Parathyroid adenoma (tissue), 2 donors: ENCODE results near the gene STOML2.

Experiments
- H2AFZ ChIP-seq: fragments of 300-600 bp; sonication (generic); one replicate; pipeline ENCODE4 v1.7.0; 2017; ENCODE audit warnings: antibody characterized with exemption, mild to moderate bottlenecking
- H3K27ac ChIP-seq: fragments of 300-600 bp; sonication (generic); one replicate; pipeline ENCODE4 v1.7.0; 2017
- H3K27me3 ChIP-seq: fragments of 300-600 bp; sonication (generic); one replicate; pipeline ENCODE4 v1.7.0; 2017; ENCODE audit warnings: low read length; ENCODE audit not compliant: control insufficient read depth, insufficient read depth
- H3K36me3 ChIP-seq: fragments of 300-600 bp; sonication (generic); one replicate; pipeline ENCODE4 v1.7.0; 2017; ENCODE audit warnings: low read length; ENCODE audit not compliant: control insufficient read depth, insufficient read depth
- H3K4me1 ChIP-seq: fragments of 300-600 bp; sonication (generic); one replicate; pipeline ENCODE4 v1.7.0; 2017; ENCODE audit warnings: control low read depth
- H3K4me2 ChIP-seq: fragments of 300-600 bp; sonication (generic); one replicate; pipeline ENCODE4 v1.7.0; 2017; ENCODE audit warnings: low read length
- H3K4me3 ChIP-seq: fragments of 300-600 bp; sonication (generic); one replicate; pipeline ENCODE4 v1.7.0; 2017; ENCODE audit warnings: low read depth, low read length
- H3K79me2 ChIP-seq: fragments of 300-600 bp; sonication (generic); one replicate; pipeline ENCODE4 v1.7.0; 2017; ENCODE audit warnings: control low read depth
- H3K9ac ChIP-seq: fragments of 300-600 bp; sonication (generic); one replicate; pipeline ENCODE4 v1.7.0; 2017; ENCODE audit warnings: mild to moderate bottlenecking
- H3K9me3 ChIP-seq: fragments of 300-600 bp; sonication (generic); one replicate; pipeline ENCODE4 v1.7.0; 2017; ENCODE audit warnings: low read length; ENCODE audit not compliant: control insufficient read depth
- CTCF ChIP-seq: fragments of 300-600 bp; sonication (generic); IDR thresholded peaks from one replicate; pipeline ENCODE4 v1.7.0; 2017; ENCODE audit warnings: antibody characterized with exemption, mild to moderate bottlenecking
- donor health status: primary hyperparathyroidism.

STOML2 gene

DNA sequence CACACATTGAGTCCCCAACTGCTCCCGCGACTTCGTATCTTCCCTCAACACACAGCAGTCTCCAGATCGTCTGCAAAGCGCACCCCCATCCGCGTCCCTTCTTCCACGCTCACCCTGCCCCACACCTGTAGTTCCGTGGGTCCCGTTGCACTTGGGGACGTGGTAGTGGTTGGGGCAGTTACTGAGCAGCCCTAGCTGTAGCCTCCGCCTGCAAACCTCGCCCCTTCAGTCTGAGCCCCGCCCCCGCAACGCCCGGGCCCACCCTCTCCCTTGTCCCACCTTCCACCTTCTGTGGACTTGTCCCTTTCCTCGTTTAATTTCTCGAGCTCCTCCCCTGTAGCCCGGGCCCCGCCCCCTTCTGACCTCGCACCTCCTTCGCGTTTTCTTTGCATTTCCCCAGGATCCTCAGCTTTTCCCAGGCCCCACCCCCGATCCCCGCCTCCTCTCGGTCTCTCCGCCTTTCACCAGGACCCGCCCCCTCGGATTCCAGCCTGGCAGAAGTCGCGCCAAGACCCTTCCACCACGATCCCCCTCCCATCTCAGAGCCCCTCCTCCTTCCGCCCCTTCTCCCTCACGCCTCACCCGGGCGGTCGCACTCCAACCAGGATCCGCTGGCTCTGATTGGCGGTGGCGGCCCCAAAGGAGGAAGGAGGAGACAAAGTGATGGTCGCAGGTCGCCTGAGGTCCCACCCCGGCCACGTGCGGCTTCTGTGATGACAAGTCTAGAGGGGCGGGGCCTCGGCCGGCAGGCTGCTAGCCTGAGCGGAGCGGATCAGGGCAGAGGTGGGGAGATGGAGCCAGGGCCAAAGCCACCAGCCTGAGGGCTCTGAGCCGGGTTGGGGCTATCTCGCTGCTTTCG is 13.0 kb upstream of the STOML2 start, which contains the start of gene ATOSB:
TSS of gene ATOSB (minus strand) at position 183 of the 859 bp plus-strand sequence. CDS start 7,588 bp downstream, outside the sequence.
- H3K27ac ChIP-seq = peak within 1 kb of the TSS; percentile 90
- TF ChIP-seq CTCF = no peak
- H3K4me2 ChIP-seq = peak within 1 kb of the TSS; percentile 73
- H3K27me3 ChIP-seq = no peaks in the 10 kb centered on the region
- H3K4me3 ChIP-seq = peak within 1 kb of the TSS; percentile 52
- H3K9me3 ChIP-seq = no peaks in the 10 kb centered on the region
- no peaks in the 10 kb centered on the region for H3K36me3 ChIP-seq
- peaks cover 5% of the 10 kb centered on the region for H3K4me1 ChIP-seq
- H3K9ac ChIP-seq = no peak within 1 kb of the TSS
- H2AFZ ChIP-seq = peak within 1 kb of the TSS; percentile 86
- peaks cover 2% of the 10 kb centered on the region for H3K79me2 ChIP-seq

GRCh38 chr9:35114840-35115628 is 12.1 kb upstream of the STOML2 start:
- TF ChIP-seq CTCF = no peak

DNA sequence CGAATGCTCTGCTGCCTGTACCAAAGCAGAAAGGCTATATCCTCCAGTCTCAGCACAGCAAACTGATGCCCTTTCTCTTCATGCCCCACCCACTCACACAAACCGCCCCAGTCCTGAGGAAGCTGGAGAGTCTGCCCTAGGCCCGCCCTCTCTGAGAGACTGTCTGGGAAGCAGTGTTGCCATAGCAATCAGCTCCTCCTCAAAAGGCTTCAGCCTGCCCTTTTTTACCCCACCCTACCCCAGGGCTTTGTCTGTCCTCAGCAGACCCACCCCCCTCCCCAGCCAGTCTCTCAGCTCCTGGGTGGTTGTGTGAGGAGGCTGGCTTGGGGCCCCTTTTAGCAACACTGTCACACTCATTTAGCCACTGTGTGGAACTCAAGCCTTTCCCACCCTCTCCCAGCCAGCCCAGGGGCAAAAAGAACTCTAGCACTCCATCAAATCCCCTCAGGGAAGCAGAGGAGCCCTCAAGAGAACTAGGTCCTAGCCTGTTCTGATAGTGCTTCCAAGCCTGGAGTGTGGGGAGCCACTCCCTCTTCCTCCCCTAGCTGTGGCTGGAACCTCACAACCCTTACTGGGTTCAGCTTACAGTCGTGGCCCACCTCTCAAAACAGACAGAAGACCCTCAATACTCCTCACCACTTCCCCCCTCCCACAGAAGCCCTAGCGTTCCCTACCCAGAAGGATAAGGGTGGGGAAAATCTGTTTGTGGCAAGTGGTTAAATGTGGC is 11.3 kb upstream of the STOML2 start:
- Histone ChIP-seq H3K36me3 (no peaks in the 10 kb centered on the region), H3K27ac (peak overlapping the region; percentile 90), H3K9ac (no peak overlapping the region), H3K9me3 (no peaks in the 10 kb centered on the region), H3K4me2 (peak overlapping the region; percentile 73), H3K4me1 (peaks cover 5% of the 10 kb centered on the region), H3K27me3 (no peaks in the 10 kb centered on the region), H3K4me3 (peak overlapping the region; percentile 52), H2AFZ (peak overlapping the region; percentile 53), H3K79me2 (peaks cover 2% of the 10 kb centered on the region)
- no peak for TF ChIP-seq CTCF

More at GRCh38 chr9:35114840-35115628, 12.1 kb upstream of the STOML2 start:
- H3K36me3 ChIP-seq = no peaks in the 10 kb centered on the region
- H3K9ac ChIP-seq = no peak overlapping the region
- H3K4me1 ChIP-seq = peaks cover 5% of the 10 kb centered on the region
- peak overlapping the region; percentile 86 for H2AFZ ChIP-seq
- peaks cover 2% of the 10 kb centered on the region for H3K79me2 ChIP-seq
- H3K4me2 ChIP-seq = peak overlapping the region; percentile 73
- H3K27ac ChIP-seq = peak overlapping the region; percentile 90
- H3K4me3 ChIP-seq = peak overlapping the region; percentile 52
- no peaks in the 10 kb centered on the region for H3K9me3 ChIP-seq
- no peaks in the 10 kb centered on the region for H3K27me3 ChIP-seq

DNA sequence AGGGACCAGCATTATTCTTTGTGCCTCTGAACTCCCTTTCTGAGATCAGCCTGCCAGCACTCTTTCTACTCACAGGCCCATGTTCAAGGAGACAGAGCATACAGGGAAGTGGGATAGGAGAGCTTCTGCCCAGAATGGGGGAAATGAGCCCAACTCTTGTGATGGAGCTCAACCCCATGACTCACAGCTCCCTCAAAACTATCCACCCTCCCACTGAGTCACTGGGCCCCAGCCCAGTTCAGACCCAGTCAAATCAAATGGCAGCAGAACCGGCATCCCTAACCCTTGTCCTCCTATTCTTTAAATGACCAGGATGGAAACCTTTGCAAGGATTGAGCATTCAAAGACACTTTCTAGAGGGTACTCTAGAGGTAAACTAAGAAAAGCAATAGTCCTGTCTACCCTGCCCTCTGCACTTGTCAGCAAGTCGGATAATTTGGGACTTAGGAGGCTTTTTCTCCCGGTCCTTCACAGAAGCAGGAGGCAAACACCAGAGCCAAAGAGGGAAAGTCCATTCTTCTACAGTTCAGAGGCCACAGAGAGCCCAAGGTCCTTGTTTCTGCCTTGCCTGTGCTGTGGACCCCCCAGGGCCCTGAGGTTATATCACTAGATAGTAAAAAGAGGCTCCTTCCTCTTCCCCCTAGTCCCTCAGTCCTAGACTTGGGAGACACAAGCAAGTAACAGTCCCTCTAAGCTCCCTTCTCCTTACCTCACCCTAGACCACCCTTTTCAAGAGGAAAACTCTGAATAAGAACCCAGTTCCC is 9.5 kb upstream of the STOML2 start:
- Histone ChIP-seq H3K9me3 (no peaks in the 10 kb centered on the region), H3K27me3 (no peaks in the 10 kb centered on the region), H2AFZ (no peak overlapping the region), H3K36me3 (no peaks in the 10 kb centered on the region), H3K79me2 (peaks cover 2% of the 10 kb centered on the region), H3K4me2 (peak overlapping the region; percentile 63), H3K9ac (no peak overlapping the region), H3K27ac (peak overlapping the region; percentile 63), H3K4me3 (no peak overlapping the region), H3K4me1 (peaks cover 5% of the 10 kb centered on the region)
- no peak for TF ChIP-seq CTCF
